ENCODE measurements around the gene APCDD1. TPM values are rescaled to one million over a fixed set of nuclear protein-coding genes. Genes with fewer than 3 reads are reported as not detected.

Gene APCDD1
- total RNA-seq, 1 donor from 2014 or later: 1.9 TPM

DNA sequence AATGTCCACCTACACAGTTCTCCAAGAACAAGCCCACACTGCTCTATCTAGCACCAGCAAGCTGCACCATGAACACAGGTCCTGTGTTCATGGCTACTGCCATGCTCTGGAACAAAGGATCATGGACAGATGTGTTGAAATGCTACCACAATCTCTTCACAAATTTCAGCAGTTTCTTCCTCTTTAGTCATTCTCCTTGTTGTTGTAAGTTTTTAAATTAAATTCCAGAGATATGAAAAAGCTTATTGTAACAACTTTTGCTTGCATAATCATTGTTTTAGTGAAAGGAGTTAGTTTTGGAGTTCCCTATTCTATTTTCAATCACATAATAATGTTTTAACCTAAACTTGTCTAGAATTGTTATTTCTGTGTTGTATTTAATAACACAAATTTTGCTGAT is 54.2 kb downstream of the APCDD1 start:
- Histone ChIP-seq H3K4me1 (no peaks in the 10 kb centered on the region), H4K20me1 (ENCODE audit: low read depth) (no peaks in the 10 kb centered on the region), H3F3A (ENCODE audit: low read depth) (no peaks in the 10 kb centered on the region), H3K36me3 (no peaks in the 10 kb centered on the region), H3K27ac (no peak overlapping the region), H3K27me3 (no peaks in the 10 kb centered on the region), H3K9ac (no peak overlapping the region), H3K79me2 (ENCODE audit: low read depth) (no peaks in the 10 kb centered on the region), H2AFZ (replicated peaks) (no peak overlapping the region), H3K4me2 (no peak overlapping the region), H3K9me3 (ENCODE audit: low read depth) (peaks cover 8% of the 10 kb centered on the region), H3K4me3 (no peak overlapping the region)
- Mint-ChIP-seq H3K4me1 (peaks cover under 1% of the 10 kb centered on the region), H3K27me3 (ENCODE audit: insufficient read depth, low read depth) (no peaks in the 10 kb centered on the region), H3K4me3 (no peak overlapping the region), H3K36me3 (peaks cover 4% of the 10 kb centered on the region), H3K27ac (no peak overlapping the region), H3K9me3 (peaks cover 32% of the 10 kb centered on the region)
- DNase-seq (ENCODE audit: low spot score): no peak
- TF ChIP-seq EZH2phosphoT487 (IDR thresholded peaks at IDR 0.05) (no peak), EZH2 (IDR thresholded peaks at IDR 0.05) (no peak), CTCF (IDR thresholded peaks at IDR 0.05) (no peak)

DNA sequence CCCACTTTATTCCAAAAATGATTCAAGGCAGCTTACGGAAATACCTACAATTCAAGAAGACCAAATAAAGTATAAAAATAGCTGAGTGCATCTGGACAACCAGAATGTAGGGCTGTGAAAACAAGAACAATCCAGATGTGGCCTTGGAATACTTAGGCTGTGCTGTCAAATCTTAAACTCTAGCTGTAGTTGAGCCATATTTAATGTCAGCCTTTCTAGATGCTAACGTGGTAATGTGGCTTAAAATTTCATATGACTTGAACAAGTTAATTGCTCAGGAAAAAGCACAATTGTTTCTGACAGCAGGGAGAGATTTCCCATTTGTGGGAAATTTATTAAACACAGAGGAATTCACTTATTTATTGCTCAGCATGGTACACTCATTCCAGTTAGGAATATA is 56.8 kb downstream of the APCDD1 start:
- no peaks in the 10 kb centered on the region for H3K9me3 ChIP-seq (ENCODE audit: low read depth)
- H3F3A ChIP-seq (ENCODE audit: low read depth): no peaks in the 10 kb centered on the region
- no peaks in the 10 kb centered on the region for H3K4me1 ChIP-seq
- no peak overlapping the region for H3K27ac ChIP-seq
- TF ChIP-seq EZH2 (IDR thresholded peaks at IDR 0.05) (no peak), EZH2phosphoT487 (IDR thresholded peaks at IDR 0.05) (no peak), CTCF (IDR thresholded peaks at IDR 0.05) (no peak)
- H3K27me3 Mint-ChIP-seq (ENCODE audit: insufficient read depth, low read depth): no peaks in the 10 kb centered on the region
- no peak overlapping the region for H3K27ac Mint-ChIP-seq
- no peak overlapping the region for H3K4me3 Mint-ChIP-seq
- no peaks in the 10 kb centered on the region for H3K27me3 ChIP-seq
- peaks cover 6% of the 10 kb centered on the region for H3K4me1 Mint-ChIP-seq
- H3K4me3 ChIP-seq: no peak overlapping the region
- no peaks in the 10 kb centered on the region for H4K20me1 ChIP-seq (ENCODE audit: low read depth)
- H3K36me3 ChIP-seq: no peaks in the 10 kb centered on the region
- H3K9ac ChIP-seq: no peak overlapping the region
- DNase-seq (ENCODE audit: low spot score): no peak
- no peaks in the 10 kb centered on the region for H3K79me2 ChIP-seq (ENCODE audit: low read depth)
- H3K36me3 Mint-ChIP-seq: peaks cover 7% of the 10 kb centered on the region
- H2AFZ ChIP-seq (replicated peaks): no peak overlapping the region
- peaks cover 25% of the 10 kb centered on the region for H3K9me3 Mint-ChIP-seq
- H3K4me2 ChIP-seq: no peak overlapping the region

GRCh38 chr18:10514082-10514481 is 59.6 kb downstream of the APCDD1 start:
- H3K9ac ChIP-seq: no peak overlapping the region
- Mint-ChIP-seq H3K4me1 (peaks cover 19% of the 10 kb centered on the region), H3K4me3 (no peak overlapping the region), H3K36me3 (peaks cover 9% of the 10 kb centered on the region), H3K9me3 (peaks cover 19% of the 10 kb centered on the region), H3K27ac (no peak overlapping the region), H3K27me3 (ENCODE audit: insufficient read depth, low read depth) (no peaks in the 10 kb centered on the region)
- H3K27ac ChIP-seq: no peak overlapping the region
- H3K36me3 ChIP-seq: no peaks in the 10 kb centered on the region
- H3K27me3 ChIP-seq: no peaks in the 10 kb centered on the region
- H4K20me1 ChIP-seq (ENCODE audit: low read depth): no peaks in the 10 kb centered on the region
- TF ChIP-seq CTCF (IDR thresholded peaks at IDR 0.05) (no peak), EZH2 (IDR thresholded peaks at IDR 0.05) (no peak), EZH2phosphoT487 (IDR thresholded peaks at IDR 0.05) (no peak)
- no peaks in the 10 kb centered on the region for H3K79me2 ChIP-seq (ENCODE audit: low read depth)
- no peak overlapping the region for H2AFZ ChIP-seq (replicated peaks)
- no peak overlapping the region for H3K4me2 ChIP-seq
- H3K9me3 ChIP-seq (ENCODE audit: low read depth): no peaks in the 10 kb centered on the region
- H3K4me1 ChIP-seq: no peaks in the 10 kb centered on the region
- no peak for DNase-seq (ENCODE audit: low spot score)
- no peaks in the 10 kb centered on the region for H3F3A ChIP-seq (ENCODE audit: low read depth)
- H3K4me3 ChIP-seq: no peak overlapping the region

All from neural progenitor cell (in vitro differentiated cells).